PC-3 (cell line): Measurements from ENCODE around the gene PAPOLB.

Experiments
- EZH2 ChIP-seq: fragments of 300-600 bp; sonication (generic); IDR thresholded peaks from one replicate; pipeline ENCODE4 v1.6.1; 2017; ENCODE audit warnings: antibody characterized with exemption, mild to moderate bottlenecking, low read length; ENCODE audit not compliant: unreplicated experiment
- EZH2phosphoT487 ChIP-seq: fragments of 300-600 bp; sonication (generic); IDR thresholded peaks from 2 replicates; pipeline ENCODE4 v1.6.1; 2018; ENCODE audit warnings: mild to moderate bottlenecking, antibody characterized with exemption, low read length, borderline replicate concordance
- TF ChIP-seq, protein P1 (sequence below): fragments of 300-600 bp; sonication (generic); conservative IDR thresholded peaks from 2 replicates; pipeline ENCODE4 v1.5.1; 2017; ENCODE audit warnings: antibody characterized with exemption, low read depth, mild to moderate bottlenecking, low read length

DNA sequence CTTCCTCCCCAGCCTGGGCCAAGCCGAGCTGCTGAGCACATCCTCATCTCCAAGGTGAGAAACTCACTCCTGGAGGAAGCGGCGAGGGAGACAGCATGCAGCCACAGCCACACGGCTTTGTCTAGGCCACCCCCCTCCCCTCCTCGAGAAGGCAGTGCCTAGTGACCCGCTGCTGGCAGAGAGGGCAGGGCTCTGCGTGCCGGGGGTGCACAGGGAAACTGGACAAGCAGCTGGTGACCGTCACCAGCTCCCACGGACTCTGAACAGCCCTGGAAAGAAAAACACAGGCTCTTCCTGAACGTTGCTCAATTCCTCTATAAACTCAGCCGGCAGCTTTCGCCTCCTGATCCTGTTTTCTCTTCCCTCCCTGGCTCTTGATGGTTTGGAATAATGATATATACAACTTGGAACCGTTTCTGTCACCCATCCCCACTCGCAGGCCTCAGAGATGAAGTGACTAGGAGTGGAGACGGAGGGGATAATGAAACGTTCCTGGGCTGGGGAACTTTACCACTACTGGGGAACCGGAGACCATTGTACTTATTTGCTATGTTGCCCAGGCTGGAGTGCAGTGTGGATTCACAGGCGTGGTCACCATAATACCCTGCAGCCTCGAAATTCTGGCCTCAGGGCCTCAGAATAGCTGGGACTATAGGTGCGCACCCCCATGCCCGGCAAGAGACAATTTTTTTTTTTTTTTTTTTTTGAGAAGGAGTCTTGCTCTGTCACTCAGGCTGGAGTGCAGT lies 19.3 kb downstream of the PAPOLB start:
- TF ChIP-seq, protein P1, sequence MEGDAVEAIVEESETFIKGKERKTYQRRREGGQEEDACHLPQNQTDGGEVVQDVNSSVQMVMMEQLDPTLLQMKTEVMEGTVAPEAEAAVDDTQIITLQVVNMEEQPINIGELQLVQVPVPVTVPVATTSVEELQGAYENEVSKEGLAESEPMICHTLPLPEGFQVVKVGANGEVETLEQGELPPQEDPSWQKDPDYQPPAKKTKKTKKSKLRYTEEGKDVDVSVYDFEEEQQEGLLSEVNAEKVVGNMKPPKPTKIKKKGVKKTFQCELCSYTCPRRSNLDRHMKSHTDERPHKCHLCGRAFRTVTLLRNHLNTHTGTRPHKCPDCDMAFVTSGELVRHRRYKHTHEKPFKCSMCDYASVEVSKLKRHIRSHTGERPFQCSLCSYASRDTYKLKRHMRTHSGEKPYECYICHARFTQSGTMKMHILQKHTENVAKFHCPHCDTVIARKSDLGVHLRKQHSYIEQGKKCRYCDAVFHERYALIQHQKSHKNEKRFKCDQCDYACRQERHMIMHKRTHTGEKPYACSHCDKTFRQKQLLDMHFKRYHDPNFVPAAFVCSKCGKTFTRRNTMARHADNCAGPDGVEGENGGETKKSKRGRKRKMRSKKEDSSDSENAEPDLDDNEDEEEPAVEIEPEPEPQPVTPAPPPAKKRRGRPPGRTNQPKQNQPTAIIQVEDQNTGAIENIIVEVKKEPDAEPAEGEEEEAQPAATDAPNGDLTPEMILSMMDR: no peak
- TF ChIP-seq EZH2: no peak
- TF ChIP-seq EZH2phosphoT487: no peak
